Heart right ventricle (tissue), 16 donors: Measurements from ENCODE around the gene SLC39A10. TPM values are rescaled to one million over a fixed set of nuclear protein-coding genes. Genes with fewer than 3 reads are reported as not detected.

ENCODE experiments used
- ATAC-seq, 8 donors: fragments of 200-7000 bp; cut with Tn5 transposase; one replicate each; pipeline ENCODE4 v1.9.1; 2020; ENCODE audit warnings: mild to moderate bottlenecking in 8 of 8, moderate library complexity in 8 of 8, moderate number of reproducible peaks in 1 of 8
- DNase-seq, 2 donors: peaks; one replicate each; pipeline ENCODE4 v3.0.0-alpha.2; 2020
- H3K27ac ChIP-seq, 10 donors: fragments of 200-600 bp; sonication (generic) in 2 of 10; one replicate each; pipeline versions ENCODE4 v1.5.0 to v1.8.0; 2020 to 2022; ENCODE audit warnings: mild to moderate bottlenecking in 3 of 10
- H3K27me3 ChIP-seq, 7 donors: fragments of 200-600 bp; one replicate each; pipeline ENCODE4 v1.8.0; 2021 to 2022; ENCODE audit warnings: mild to moderate bottlenecking in 2 of 7
- H3K36me3 ChIP-seq, 9 donors: fragments of 200-600 bp; sonication (generic) in 1 of 9; one replicate each; pipeline versions ENCODE4 v1.5.0 to v1.8.0; 2020 to 2022; ENCODE audit warnings: mild to moderate bottlenecking in 2 of 9
- H3K4me1 ChIP-seq, 9 donors: fragments of 200-600 bp; sonication (generic) in 1 of 9; one replicate each; pipeline versions ENCODE4 v1.5.0 to v1.8.0; 2020 to 2022; ENCODE audit warnings: mild to moderate bottlenecking in 4 of 9
- H3K4me3 ChIP-seq, 10 donors: fragments of 200-600 bp; sonication (generic) in 2 of 10; one replicate each; pipeline versions ENCODE4 v1.5.0 to v1.8.0; 2020 to 2022; ENCODE audit warnings: mild to moderate bottlenecking in 7 of 10, moderate library complexity in 2 of 10
- H3K9me3 ChIP-seq, 11 donors: fragments of 200-600 bp in 10 of 11; sonication (generic) in 2 of 11; one replicate each; pipeline versions ENCODE4 v1.5.0 to v1.8.0; 2013 to 2022; ENCODE audit warnings: mild to moderate bottlenecking in 2 of 11, control low read depth in 1 of 11, moderate library complexity in 1 of 11
- WGBS, 2 donors: extraction: QIAGEN DNeasy Blood & Tissue Kit; methylation state at CpG; one replicate each; pipeline ENCODE4 v1.1.7; 2013; ENCODE audit warnings: inconsistent platforms in 1 of 2; 5-methylcytosine and 5-hydroxymethylcytosine counted together
- intact Hi-C, 10 donors: fragments of 100-400 bp; cut with DNase I; formaldehyde crosslinking; loops; one replicate each; pipeline versions ENCODE4 v1.11.1 to v1.14.2; 2022
- polyA plus RNA-seq, 2 donors: library from polyadenylated mRNA; stranded (reverse); fragments of 200-250 nt; gene quantifications; one replicate each; pipeline ENCODE4 v1.2.3, GENCODE V29; 2013
- total RNA-seq, 10 donors: library from RNA; stranded (reverse); fragmentation: NEBNext Ultra II Directional in 3 of 10; extraction: Animal tissue kit (Norgen Biotek cat#: 25700) in 3 of 10; gene quantifications; one replicate each; pipeline versions ENCODE4 v1.2.1 to v1.2.4, GENCODE V29; 2021 to 2023
- TF ChIP-seq, protein P1 (sequence below), 9 donors: fragments of 200-600 bp; sonication (generic) in 2 of 9; IDR thresholded peaks; one replicate each; pipeline versions ENCODE4 v1.5.0 to v1.8.0; 2021 to 2022; ENCODE audit warnings: antibody characterized with exemption in 9 of 9, mild to moderate bottlenecking in 5 of 9, moderate library complexity in 1 of 9
- donor health status: Arrhythmogenic right ventricular cardiomyopathy.
- donor health status: ischemic (EF 13 %, LVEDD 7.1; RV severe dilation, severe dysfunction).
- donor health status: healthy with polysubstance abuse.
- donor health status: DM: no; HTN: yes; CAD: no.
- donor health status: DM: no; HTN: no; CAD: no.
- donor health status: ischemic (EF 25% LVEDD 6.9; RV normal size, moderate dysfunction).
- donor health status: ischemic (EF 25% LVEDD 5.7; RV mildly dilated, moderate dysfunction).
- donor health status: healthy.
- donor health status: DM: yes; HTN: yes; CAD: no.
- donor health status: Ischemic cardiomyopathy.
- donor health status: ischemic (EF 35%, LVEDD 5.7; RV mildly dilated, moderate dysfunction).
- donor health status: nonischemic (EF 11% LVEDD 7.7; RV severe dilation, severe dysfunction).
- donor health status: DM: yes; HTN: yes; CAD: no.
- donor health status: PGD.
- donor health status: ischemic (EF 29% LVEDD 5.4; RV normal size, mild dysfunction).
- donor health status: nonischemic (EF 23%, LVEDD 6.1; RV moderate dilation, normal function).

The SLC39A10 gene
- total and polyA plus RNA-seq, 12 donors, result 5.9 to 12.9 (median 8.3) TPM

- peaks cover 0 to 13% (median 0%) of the 10 kb centered on the region in 9 donors for H3K4me1 ChIP-seq
- no peak for DNase-seq
- intact Hi-C loops, result no loop called here
- no peak overlapping the region for H3K4me3 ChIP-seq
- H3K27me3 ChIP-seq, result no peaks in the 10 kb centered on the region
- TF ChIP-seq, protein P1, sequence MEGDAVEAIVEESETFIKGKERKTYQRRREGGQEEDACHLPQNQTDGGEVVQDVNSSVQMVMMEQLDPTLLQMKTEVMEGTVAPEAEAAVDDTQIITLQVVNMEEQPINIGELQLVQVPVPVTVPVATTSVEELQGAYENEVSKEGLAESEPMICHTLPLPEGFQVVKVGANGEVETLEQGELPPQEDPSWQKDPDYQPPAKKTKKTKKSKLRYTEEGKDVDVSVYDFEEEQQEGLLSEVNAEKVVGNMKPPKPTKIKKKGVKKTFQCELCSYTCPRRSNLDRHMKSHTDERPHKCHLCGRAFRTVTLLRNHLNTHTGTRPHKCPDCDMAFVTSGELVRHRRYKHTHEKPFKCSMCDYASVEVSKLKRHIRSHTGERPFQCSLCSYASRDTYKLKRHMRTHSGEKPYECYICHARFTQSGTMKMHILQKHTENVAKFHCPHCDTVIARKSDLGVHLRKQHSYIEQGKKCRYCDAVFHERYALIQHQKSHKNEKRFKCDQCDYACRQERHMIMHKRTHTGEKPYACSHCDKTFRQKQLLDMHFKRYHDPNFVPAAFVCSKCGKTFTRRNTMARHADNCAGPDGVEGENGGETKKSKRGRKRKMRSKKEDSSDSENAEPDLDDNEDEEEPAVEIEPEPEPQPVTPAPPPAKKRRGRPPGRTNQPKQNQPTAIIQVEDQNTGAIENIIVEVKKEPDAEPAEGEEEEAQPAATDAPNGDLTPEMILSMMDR (IDR thresholded peaks at IDR 0.05), result no peak
- no peak overlapping the region for H3K27ac ChIP-seq
- no peaks in the 10 kb centered on the region for H3K9me3 ChIP-seq
- 81 to 88% methylated on average over 2 of the region's 2 CpGs for WGBS, 2 donors
- H3K36me3 ChIP-seq, result peaks cover 0 to 53% (median 9%) of the 10 kb centered on the region in 9 donors
- ATAC-seq, result no peak
Measured at GRCh38 chr2:195709901-195710806, 53.1 kb downstream of the SLC39A10 start.

- Histone ChIP-seq H3K27ac (no peak overlapping the region), H3K36me3 (peaks cover 0 to 66% (median 13%) of the 10 kb centered on the region in 9 donors), H3K9me3 (no peaks in the 10 kb centered on the region), H3K4me1 (peaks cover 0 to 5% (median 0%) of the 10 kb centered on the region in 9 donors), H3K4me3 (no peak overlapping the region), H3K27me3 (no peaks in the 10 kb centered on the region)
- intact Hi-C loops, result no loop called here
- TF ChIP-seq, protein P1 (IDR thresholded peaks at IDR 0.05), result no peak
- ATAC-seq (no peak), DNase-seq (no peak)
Measured at GRCh38 chr2:195711478-195711877, 54.5 kb downstream of the SLC39A10 start.

- TF ChIP-seq, protein P1 (IDR thresholded peaks at IDR 0.05), result no peak
- Histone ChIP-seq H3K4me3 (no peak overlapping the region), H3K27me3 (no peaks in the 10 kb centered on the region), H3K36me3 (peaks cover 0 to 92% (median 35%) of the 10 kb centered on the region in 9 donors), H3K27ac (no peak overlapping the region), H3K4me1 (no peaks in the 10 kb centered on the region), H3K9me3 (no peaks in the 10 kb centered on the region)
- intact Hi-C loops, result no loop called here
- WGBS, 2 donors, result 98 to 99% methylated on average over 4 of the region's 4 CpGs
- DNase-seq, result no peak
- no peak for ATAC-seq
Measured at GRCh38 chr2:195716466-195716865, 59.4 kb downstream of the SLC39A10 start.

- no peak overlapping the region for H3K27ac ChIP-seq
- H3K27me3 ChIP-seq, result no peaks in the 10 kb centered on the region
- TF ChIP-seq, protein P1 (IDR thresholded peaks at IDR 0.05), result no peak
- 96 to 99% methylated on average over 2 of the region's 2 CpGs for WGBS, 2 donors
- H3K9me3 ChIP-seq, result no peaks in the 10 kb centered on the region
- H3K4me1 ChIP-seq, result no peaks in the 10 kb centered on the region
- DNase-seq (no peak), ATAC-seq (no peak)
- intact Hi-C loops, result no loop called here
- no peak overlapping the region for H3K4me3 ChIP-seq
- H3K36me3 ChIP-seq, result peaks cover 0 to 82% (median 27%) of the 10 kb centered on the region in 9 donors
Measured at GRCh38 chr2:195721042-195721441, 64.0 kb downstream of the SLC39A10 start.
